ENCODE results near the gene SSB. TPM values are rescaled to one million over a fixed set of nuclear protein-coding genes. Genes with fewer than 3 reads are reported as not detected.

SSB gene
- total RNA-seq, 1 donor from 2014 or later: 123 TPM

DNA sequence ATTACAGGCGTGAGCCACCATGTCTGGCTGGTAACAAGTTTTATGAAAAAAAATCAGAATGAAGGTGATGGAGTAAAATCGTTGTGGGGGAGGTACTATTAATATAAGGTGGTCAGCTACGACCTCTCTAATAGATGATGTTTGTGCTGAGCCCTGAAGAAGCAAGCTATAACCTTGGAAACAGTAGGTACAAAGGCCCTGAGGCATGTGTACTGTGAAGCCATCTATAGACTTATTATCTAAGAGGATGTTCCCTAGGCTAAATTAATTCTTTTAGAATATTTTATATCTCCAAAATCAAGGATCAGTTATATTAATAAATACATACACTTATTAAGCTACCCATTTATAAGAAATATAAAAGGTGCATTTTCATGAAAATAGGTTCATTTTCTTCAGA, 23.3 kb upstream of the SSB start:
- Mint-ChIP-seq H3K36me3 (peaks cover 7% of the 10 kb centered on the region), H3K4me1 (peaks cover 12% of the 10 kb centered on the region), H3K4me3 (no peak overlapping the region), H3K27ac (no peak overlapping the region), H3K9me3 (peaks cover 3% of the 10 kb centered on the region), H3K27me3 (ENCODE audit: low read depth) (no peaks in the 10 kb centered on the region)
- no peak for DNase-seq (ENCODE audit: low spot score in 2 of 2, unreplicated experiment in 2 of 2)
- TF ChIP-seq, protein P1, sequence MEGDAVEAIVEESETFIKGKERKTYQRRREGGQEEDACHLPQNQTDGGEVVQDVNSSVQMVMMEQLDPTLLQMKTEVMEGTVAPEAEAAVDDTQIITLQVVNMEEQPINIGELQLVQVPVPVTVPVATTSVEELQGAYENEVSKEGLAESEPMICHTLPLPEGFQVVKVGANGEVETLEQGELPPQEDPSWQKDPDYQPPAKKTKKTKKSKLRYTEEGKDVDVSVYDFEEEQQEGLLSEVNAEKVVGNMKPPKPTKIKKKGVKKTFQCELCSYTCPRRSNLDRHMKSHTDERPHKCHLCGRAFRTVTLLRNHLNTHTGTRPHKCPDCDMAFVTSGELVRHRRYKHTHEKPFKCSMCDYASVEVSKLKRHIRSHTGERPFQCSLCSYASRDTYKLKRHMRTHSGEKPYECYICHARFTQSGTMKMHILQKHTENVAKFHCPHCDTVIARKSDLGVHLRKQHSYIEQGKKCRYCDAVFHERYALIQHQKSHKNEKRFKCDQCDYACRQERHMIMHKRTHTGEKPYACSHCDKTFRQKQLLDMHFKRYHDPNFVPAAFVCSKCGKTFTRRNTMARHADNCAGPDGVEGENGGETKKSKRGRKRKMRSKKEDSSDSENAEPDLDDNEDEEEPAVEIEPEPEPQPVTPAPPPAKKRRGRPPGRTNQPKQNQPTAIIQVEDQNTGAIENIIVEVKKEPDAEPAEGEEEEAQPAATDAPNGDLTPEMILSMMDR (IDR thresholded peaks at IDR 0.05; ENCODE audit: unreplicated experiment): no peak

DNA sequence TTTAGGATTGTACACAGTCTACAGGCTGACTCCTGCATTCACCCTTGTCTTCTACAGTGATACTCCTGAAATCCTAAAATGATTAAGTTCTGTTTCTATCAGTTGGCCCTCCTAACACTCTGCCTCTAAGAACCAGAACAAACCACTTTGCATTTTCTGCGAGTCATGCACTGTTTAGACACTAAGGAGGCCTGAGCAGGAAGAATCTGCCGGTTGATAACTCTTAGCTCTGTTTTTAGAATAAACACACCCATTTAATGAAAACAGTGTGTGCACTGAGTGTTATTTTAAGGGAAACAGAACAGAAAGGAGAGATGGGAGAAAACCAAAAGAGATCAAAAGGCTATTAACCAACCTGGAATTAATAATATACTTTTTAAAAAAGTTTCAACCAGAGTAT, 22.9 kb upstream of the SSB start:
- no peak for DNase-seq (ENCODE audit: low spot score in 2 of 2, unreplicated experiment in 2 of 2)
- Mint-ChIP-seq H3K27ac (peak overlapping the region; percentile 76), H3K27me3 (ENCODE audit: low read depth) (no peaks in the 10 kb centered on the region), H3K36me3 (peaks cover 7% of the 10 kb centered on the region), H3K4me3 (no peak overlapping the region), H3K4me1 (peaks cover 12% of the 10 kb centered on the region), H3K9me3 (peaks cover 3% of the 10 kb centered on the region)
- TF ChIP-seq, protein P1 (IDR thresholded peaks at IDR 0.05; ENCODE audit: unreplicated experiment): no peak

DNA sequence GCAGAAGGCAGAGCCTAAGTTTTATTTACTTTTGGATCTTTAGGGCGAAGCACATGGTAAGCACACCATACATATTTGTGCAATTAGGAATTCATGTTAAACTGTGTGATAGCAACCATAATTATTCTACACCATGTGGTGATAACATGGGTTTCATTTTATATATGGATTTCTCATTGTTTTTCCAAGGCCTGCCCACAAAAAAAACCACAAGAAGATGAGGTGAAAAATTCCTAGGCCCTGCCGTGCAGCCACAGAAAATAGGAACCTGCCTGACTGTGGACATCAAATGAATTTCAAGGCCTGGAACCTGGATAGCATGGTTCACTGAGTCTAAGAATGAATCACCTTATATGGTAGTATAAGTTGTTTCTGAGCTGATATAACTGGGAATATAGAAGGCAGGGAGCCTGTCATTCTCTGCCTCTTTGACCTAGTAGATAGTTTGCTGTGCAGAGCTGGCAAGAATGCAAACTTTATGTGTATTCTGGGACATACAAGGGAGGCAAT, 22.4 kb upstream of the SSB start:
- H3K4me3 Mint-ChIP-seq: no peak overlapping the region
- peaks cover 7% of the 10 kb centered on the region for H3K36me3 Mint-ChIP-seq
- H3K9me3 Mint-ChIP-seq: peaks cover 3% of the 10 kb centered on the region
- no peak for DNase-seq (ENCODE audit: low spot score in 2 of 2, unreplicated experiment in 2 of 2)
- no peaks in the 10 kb centered on the region for H3K27me3 Mint-ChIP-seq (ENCODE audit: low read depth)
- H3K27ac Mint-ChIP-seq: peak overlapping the region; percentile 76
- peaks cover 12% of the 10 kb centered on the region for H3K4me1 Mint-ChIP-seq
- TF ChIP-seq, protein P1 (IDR thresholded peaks at IDR 0.05; ENCODE audit: unreplicated experiment): no peak

DNA sequence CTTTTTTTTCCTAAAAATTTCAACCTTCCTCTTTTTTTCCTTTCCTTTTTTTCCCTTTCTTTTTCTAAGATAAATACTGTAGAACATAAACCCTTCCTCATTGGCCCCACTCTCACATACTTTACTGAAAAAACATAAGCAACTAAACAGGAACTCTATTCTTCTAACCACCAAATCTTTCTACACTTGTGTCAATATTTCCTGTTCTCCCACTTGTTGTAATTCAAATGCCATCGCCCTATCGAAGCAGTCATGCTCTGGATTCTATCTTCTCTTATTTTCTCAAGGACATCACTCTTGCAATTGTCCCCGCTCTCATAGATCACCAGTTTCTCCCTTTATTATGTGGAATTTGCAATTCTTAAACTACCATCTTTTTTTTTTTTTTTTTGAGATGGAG, 20.2 kb upstream of the SSB start:
- Mint-ChIP-seq H3K27ac (peak overlapping the region; percentile 20), H3K27me3 (ENCODE audit: low read depth) (no peaks in the 10 kb centered on the region), H3K4me1 (peaks cover 12% of the 10 kb centered on the region), H3K4me3 (no peak overlapping the region), H3K36me3 (peaks cover 7% of the 10 kb centered on the region), H3K9me3 (peaks cover 3% of the 10 kb centered on the region)
- TF ChIP-seq, protein P1 (IDR thresholded peaks at IDR 0.05; ENCODE audit: unreplicated experiment): no peak
- DNase-seq (ENCODE audit: low spot score in 2 of 2, unreplicated experiment in 2 of 2): no peak

DNA sequence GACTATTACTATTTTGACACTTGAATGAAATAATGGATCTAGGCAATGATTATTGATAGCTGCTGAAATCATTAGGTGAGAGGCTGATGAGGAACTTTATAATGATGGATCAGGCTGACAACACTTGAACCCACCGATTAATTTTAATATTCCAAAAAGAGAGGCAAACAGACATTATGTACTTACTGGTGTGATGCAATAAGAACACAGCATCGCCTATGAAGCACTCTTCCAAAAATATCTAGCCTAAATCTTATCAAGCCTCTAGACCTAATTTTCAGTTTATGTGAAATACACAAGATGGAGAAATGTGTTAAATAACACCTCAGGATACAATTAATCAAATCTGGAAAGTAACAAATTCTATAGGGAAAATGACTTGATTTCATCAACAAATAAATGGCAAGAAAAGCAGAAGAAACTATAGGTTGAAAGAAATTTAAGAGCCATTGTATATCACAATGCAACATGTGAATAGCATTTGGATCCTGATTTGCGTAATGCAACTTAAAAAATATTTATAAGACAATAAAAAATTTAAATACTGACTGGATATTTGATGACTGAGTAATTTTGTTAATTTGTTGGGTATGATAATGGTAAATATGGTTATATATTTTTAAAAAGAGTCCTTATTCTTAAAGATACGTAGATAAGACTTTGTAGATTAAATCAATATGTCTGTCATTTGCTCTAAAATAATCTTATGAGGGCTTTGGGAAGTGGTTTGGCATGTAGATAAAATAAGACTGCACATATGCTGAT, 17.2 kb upstream of the SSB start:
- peaks cover 3% of the 10 kb centered on the region for H3K9me3 Mint-ChIP-seq
- H3K4me1 Mint-ChIP-seq: peaks cover 4% of the 10 kb centered on the region
- DNase-seq (ENCODE audit: low spot score in 2 of 2, unreplicated experiment in 2 of 2): no peak
- TF ChIP-seq, protein P1 (IDR thresholded peaks at IDR 0.05; ENCODE audit: unreplicated experiment): no peak
- H3K27me3 Mint-ChIP-seq (ENCODE audit: low read depth): no peaks in the 10 kb centered on the region
- no peak overlapping the region for H3K27ac Mint-ChIP-seq
- no peak overlapping the region for H3K4me3 Mint-ChIP-seq
- H3K36me3 Mint-ChIP-seq: peaks cover 7% of the 10 kb centered on the region
